Testis (tissue), 2 donors: ENCODE measurements around the gene HNRNPA1.

Experiments
- POLR2A ChIP-seq: fragments of 450-650 bp; IDR thresholded peaks from one replicate; pipeline ENCODE4 v1.6.1; 2017; ENCODE audit warnings: antibody characterized with exemption, mild to moderate bottlenecking, moderate library complexity
- TF ChIP-seq, protein P1 (sequence below), 3 experiments: fragments of 450-650 bp in 2 of 3; fragments of 200-600 bp in 1 of 3; sonication (generic) in 1 of 3; IDR thresholded peaks; one replicate each; pipeline ENCODE4 v1.5.1; 2016 to 2019; ENCODE audit warnings: antibody characterized with exemption in 3 of 3, mild to moderate bottlenecking in 2 of 3, moderate library complexity in 1 of 3

DNA sequence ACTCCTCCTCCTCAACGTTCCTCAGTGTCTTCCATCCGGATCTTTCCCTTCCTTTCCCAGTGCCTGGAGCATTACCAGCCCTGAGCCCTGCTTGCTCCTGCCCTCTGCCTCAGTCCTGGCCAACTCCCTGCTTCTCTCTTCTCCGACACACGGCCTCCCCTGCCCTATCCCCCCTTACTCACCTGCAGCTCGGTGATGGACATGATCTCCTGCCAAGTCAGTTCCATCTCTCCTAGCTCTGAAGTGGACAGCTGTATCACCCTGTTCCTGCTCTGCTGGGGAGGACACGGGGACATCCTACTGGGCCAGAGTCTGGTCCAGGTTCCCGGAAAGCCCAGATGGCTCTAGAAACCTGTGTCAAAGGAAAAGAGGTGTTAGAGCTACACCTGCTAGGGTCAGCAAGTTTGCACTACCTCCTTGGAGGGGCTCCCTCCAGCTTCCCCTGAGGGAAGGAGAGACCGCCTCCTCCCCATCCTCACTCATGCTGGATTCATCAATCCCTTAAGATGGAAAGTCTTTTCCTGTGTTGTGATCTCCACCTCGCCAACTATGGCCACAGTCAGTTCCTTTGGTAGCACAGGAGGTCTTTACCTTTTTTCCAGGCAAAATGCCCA is 14.5 kb downstream of the HNRNPA1 start:
- TF ChIP-seq POLR2A, result no peak
- TF ChIP-seq, protein P1, sequence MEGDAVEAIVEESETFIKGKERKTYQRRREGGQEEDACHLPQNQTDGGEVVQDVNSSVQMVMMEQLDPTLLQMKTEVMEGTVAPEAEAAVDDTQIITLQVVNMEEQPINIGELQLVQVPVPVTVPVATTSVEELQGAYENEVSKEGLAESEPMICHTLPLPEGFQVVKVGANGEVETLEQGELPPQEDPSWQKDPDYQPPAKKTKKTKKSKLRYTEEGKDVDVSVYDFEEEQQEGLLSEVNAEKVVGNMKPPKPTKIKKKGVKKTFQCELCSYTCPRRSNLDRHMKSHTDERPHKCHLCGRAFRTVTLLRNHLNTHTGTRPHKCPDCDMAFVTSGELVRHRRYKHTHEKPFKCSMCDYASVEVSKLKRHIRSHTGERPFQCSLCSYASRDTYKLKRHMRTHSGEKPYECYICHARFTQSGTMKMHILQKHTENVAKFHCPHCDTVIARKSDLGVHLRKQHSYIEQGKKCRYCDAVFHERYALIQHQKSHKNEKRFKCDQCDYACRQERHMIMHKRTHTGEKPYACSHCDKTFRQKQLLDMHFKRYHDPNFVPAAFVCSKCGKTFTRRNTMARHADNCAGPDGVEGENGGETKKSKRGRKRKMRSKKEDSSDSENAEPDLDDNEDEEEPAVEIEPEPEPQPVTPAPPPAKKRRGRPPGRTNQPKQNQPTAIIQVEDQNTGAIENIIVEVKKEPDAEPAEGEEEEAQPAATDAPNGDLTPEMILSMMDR (IDR thresholded peaks at IDR 0.05), result no peak
